ENCODE results near the gene CCNC. TPM values are rescaled to one million over a fixed set of nuclear protein-coding genes. Genes with fewer than 3 reads are reported as not detected.

Gene CCNC
- total and polyA plus RNA-seq, 2 of the 13 experiments (the other 11 are each of a cell fraction or from before 2014, with no cell fraction given) = 69.6 to 141 TPM

DNA sequence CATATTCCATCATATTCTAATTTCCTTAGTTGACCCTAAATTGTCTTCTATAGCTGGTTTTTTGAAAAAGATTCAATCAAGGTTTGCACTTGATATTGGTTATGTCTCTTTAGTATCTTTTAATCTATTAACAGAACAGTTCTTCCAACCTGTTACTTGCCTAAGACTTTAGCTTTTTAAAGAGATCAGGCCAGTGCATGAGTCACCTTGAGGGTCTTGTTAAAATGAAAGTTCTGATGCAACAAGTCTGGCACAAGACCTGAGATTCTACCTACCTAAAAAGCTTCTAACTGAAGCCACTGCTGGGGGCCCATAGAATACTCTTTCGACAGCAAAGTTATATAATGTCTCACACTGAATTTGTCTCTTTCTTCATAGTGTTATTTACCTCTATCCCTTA, 56.4 kb downstream of the CCNC start:
- no peak for DNase-seq (ENCODE audit: low spot score)
- Histone ChIP-seq H2AFZ (ENCODE audit: low read length) (no peak overlapping the region), H3K27ac (ENCODE audit: extremely low read length, insufficient read depth, low read length) (no peak overlapping the region), H3K36me3 (replicated peaks in 1 of 2; ENCODE audit: control insufficient read depth in 1 of 2, insufficient read depth in 2 of 2, low read length in 2 of 2) (peaks cover 1 to 7% of the 10 kb centered on the region in 2 experiments; a peak in 1 of 5 replicates), H3K9ac (ENCODE audit: insufficient read depth, low read depth, low read length) (no peak overlapping the region), H3K4me2 (ENCODE audit: low read depth, low read length) (no peak overlapping the region), H3K27me3 (ENCODE audit: control insufficient read depth in 1 of 2, insufficient read depth in 2 of 2, low read length in 2 of 2) (no peaks in the 10 kb centered on the region), H3K79me2 (ENCODE audit: insufficient read depth, low read length) (peaks cover 34% of the 10 kb centered on the region), H4K20me1 (ENCODE audit: insufficient read depth, low read length) (no peaks in the 10 kb centered on the region), H3K4me1 (ENCODE audit: insufficient read depth, low read length) (peaks cover 25% of the 10 kb centered on the region), H3K4me3 (replicated peaks in 1 of 3; ENCODE audit: insufficient read depth in 1 of 3, low read depth in 2 of 3, low read length in 3 of 3) (no peak overlapping the region), H3K9me3 (ENCODE audit: low read length) (no peaks in the 10 kb centered on the region)
- in situ Hi-C loops (cut with HindIII; ENCODE audit: extremely low pct_ligation_motif_present, low pct_unique_long_range_greater_than_20kb) = no loop called here
- 90% methylated on average over 1 of the region's 1 CpG for WGBS (ENCODE audit: low lambda C conversion rate)
- CTCF ChIA-PET (ENCODE audit: low intra/inter-chr PET ratio, low total read pairs) = no interaction called here
- POLR2A ChIA-PET = interaction anchor here (1.2 to 1.4 kb wide), 2 partner anchors 9 to 57 kb away, joined by 3 to 7 read pairs; no protein-coding TSS in a partner anchor
- no peak for FAIRE-seq
- intact Hi-C loops (cut with micrococcal nuclease; ENCODE audit: unreplicated experiment) = no loop called here
- no TSS peak for BruUV-seq (replicated peaks)
- ATAC-seq = no peak
- TF ChIP-seq, protein P1, sequence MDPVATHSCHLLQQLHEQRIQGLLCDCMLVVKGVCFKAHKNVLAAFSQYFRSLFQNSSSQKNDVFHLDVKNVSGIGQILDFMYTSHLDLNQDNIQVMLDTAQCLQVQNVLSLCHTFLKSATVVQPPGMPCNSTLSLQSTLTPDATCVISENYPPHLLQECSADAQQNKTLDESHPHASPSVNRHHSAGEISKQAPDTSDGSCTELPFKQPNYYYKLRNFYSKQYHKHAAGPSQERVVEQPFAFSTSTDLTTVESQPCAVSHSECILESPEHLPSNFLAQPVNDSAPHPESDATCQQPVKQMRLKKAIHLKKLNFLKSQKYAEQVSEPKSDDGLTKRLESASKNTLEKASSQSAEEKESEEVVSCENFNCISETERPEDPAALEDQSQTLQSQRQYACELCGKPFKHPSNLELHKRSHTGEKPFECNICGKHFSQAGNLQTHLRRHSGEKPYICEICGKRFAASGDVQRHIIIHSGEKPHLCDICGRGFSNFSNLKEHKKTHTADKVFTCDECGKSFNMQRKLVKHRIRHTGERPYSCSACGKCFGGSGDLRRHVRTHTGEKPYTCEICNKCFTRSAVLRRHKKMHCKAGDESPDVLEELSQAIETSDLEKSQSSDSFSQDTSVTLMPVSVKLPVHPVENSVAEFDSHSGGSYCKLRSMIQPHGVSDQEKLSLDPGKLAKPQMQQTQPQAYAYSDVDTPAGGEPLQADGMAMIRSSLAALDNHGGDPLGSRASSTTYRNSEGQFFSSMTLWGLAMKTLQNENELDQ (CRISPR knock-in tag; IDR thresholded peaks at IDR 0.05; ENCODE audit: borderline replicate concordance) = no peak
- TF ChIP-seq, protein P2, sequence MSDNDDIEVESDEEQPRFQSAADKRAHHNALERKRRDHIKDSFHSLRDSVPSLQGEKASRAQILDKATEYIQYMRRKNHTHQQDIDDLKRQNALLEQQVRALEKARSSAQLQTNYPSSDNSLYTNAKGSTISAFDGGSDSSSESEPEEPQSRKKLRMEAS (IDR thresholded peaks at IDR 0.05) = no peak
- TF ChIP-seq GATAD1 (CRISPR knock-in tag; IDR thresholded peaks at IDR 0.05) (no peak), U2AF2 (IDR thresholded peaks at IDR 0.05; ENCODE audit: low read depth, low read length) (no peak), FOXM1 (CRISPR knock-in tag; IDR thresholded peaks at IDR 0.05) (no peak), CREB1 (IDR thresholded peaks at IDR 0.05) (no peak), CREB1 (CRISPR knock-in tag; IDR thresholded peaks at IDR 0.05) (no peak), EZH2 (conservative IDR thresholded peaks at IDR 0.05; ENCODE audit: low read depth, low read length) (no peak), HOXA9 (CRISPR knock-in tag; IDR thresholded peaks at IDR 0.05; ENCODE audit: borderline replicate concordance) (no peak), ZNF841 (CRISPR knock-in tag; IDR thresholded peaks at IDR 0.05; ENCODE audit: borderline replicate concordance) (no peak), RAD51 (IDR thresholded peaks at IDR 0.05; ENCODE audit: borderline replicate concordance) (no peak), DPF2 (CRISPR knock-in tag; IDR thresholded peaks at IDR 0.05; ENCODE audit: borderline replicate concordance, low read depth) (no peak), ZNF10 (CRISPR knock-in tag; IDR thresholded peaks at IDR 0.05; ENCODE audit: borderline replicate concordance, low read depth) (no peak), HOXD1 (CRISPR knock-in tag; IDR thresholded peaks at IDR 0.05) (no peak)
- TF ChIP-seq, protein P3, sequence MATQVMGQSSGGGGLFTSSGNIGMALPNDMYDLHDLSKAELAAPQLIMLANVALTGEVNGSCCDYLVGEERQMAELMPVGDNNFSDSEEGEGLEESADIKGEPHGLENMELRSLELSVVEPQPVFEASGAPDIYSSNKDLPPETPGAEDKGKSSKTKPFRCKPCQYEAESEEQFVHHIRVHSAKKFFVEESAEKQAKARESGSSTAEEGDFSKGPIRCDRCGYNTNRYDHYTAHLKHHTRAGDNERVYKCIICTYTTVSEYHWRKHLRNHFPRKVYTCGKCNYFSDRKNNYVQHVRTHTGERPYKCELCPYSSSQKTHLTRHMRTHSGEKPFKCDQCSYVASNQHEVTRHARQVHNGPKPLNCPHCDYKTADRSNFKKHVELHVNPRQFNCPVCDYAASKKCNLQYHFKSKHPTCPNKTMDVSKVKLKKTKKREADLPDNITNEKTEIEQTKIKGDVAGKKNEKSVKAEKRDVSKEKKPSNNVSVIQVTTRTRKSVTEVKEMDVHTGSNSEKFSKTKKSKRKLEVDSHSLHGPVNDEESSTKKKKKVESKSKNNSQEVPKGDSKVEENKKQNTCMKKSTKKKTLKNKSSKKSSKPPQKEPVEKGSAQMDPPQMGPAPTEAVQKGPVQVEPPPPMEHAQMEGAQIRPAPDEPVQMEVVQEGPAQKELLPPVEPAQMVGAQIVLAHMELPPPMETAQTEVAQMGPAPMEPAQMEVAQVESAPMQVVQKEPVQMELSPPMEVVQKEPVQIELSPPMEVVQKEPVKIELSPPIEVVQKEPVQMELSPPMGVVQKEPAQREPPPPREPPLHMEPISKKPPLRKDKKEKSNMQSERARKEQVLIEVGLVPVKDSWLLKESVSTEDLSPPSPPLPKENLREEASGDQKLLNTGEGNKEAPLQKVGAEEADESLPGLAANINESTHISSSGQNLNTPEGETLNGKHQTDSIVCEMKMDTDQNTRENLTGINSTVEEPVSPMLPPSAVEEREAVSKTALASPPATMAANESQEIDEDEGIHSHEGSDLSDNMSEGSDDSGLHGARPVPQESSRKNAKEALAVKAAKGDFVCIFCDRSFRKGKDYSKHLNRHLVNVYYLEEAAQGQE (IDR thresholded peaks at IDR 0.05; ENCODE audit: borderline replicate concordance in 1 of 2, low read depth in 1 of 2, low read length in 2 of 2) = no peak
- TF ChIP-seq, protein P4, sequence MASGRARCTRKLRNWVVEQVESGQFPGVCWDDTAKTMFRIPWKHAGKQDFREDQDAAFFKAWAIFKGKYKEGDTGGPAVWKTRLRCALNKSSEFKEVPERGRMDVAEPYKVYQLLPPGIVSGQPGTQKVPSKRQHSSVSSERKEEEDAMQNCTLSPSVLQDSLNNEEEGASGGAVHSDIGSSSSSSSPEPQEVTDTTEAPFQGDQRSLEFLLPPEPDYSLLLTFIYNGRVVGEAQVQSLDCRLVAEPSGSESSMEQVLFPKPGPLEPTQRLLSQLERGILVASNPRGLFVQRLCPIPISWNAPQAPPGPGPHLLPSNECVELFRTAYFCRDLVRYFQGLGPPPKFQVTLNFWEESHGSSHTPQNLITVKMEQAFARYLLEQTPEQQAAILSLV (CRISPR knock-in tag; IDR thresholded peaks at IDR 0.05; ENCODE audit: borderline replicate concordance) = no peak
- TF ChIP-seq, protein P5, sequence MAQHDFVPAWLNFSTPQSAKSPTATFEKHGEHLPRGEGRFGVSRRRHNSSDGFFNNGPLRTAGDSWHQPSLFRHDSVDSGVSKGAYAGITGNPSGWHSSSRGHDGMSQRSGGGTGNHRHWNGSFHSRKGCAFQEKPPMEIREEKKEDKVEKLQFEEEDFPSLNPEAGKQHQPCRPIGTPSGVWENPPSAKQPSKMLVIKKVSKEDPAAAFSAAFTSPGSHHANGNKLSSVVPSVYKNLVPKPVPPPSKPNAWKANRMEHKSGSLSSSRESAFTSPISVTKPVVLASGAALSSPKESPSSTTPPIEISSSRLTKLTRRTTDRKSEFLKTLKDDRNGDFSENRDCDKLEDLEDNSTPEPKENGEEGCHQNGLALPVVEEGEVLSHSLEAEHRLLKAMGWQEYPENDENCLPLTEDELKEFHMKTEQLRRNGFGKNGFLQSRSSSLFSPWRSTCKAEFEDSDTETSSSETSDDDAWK (CRISPR knock-in tag; IDR thresholded peaks at IDR 0.05) = no peak
